ENCODE results near the gene ETFB. TPM values are rescaled to one million over a fixed set of nuclear protein-coding genes. Genes with fewer than 3 reads are reported as not detected.
A peak's percentile ranks its signal among the peaks of the same experiment; 100 is the strongest.

ETFB gene
- total RNA-seq, 2 experiments from 2014 or later: 190 to 193 TPM

GRCh38 chr19:51394050-51394836 is 28.1 kb upstream of the ETFB start:
- Mint-ChIP-seq H3K4me1 (ENCODE audit: low read depth) (peaks cover 29% of the 10 kb centered on the region), H3K4me3 (peak overlapping the region; percentile 84), H3K27ac (peak overlapping the region; percentile 92), H3K36me3 (peaks cover 9% of the 10 kb centered on the region), H3K27me3 (peaks cover 2% of the 10 kb centered on the region), H3K9me3 (no peaks in the 10 kb centered on the region)
- peak; percentile 98 for DNase-seq
- POLR2A ChIA-PET: interaction anchor here (0.9 to 4.1 kb wide), 11 partner anchors 13 to 309 kb away, joined by 3 to 27 read pairs (median 5); partner anchors contain the start of genes CLDND2, ETFB, NKG7 and SIGLEC10
- intact Hi-C loops (cut with micrococcal nuclease): loop anchor here (1.0 to 10.0 kb wide), 8 partner anchors 21 to 280 kb away; no protein-coding TSS in a partner anchor
- CTCF ChIA-PET: interaction anchor here (0.7 to 7.7 kb wide), 15 partner anchors 13 to 263 kb away, joined by 3 to 54 read pairs (median 4); partner anchors contain the start of genes NKG7 and VSIG10L

- Mint-ChIP-seq H3K4me1 (ENCODE audit: low read depth) (peaks cover 26% of the 10 kb centered on the region), H3K27ac (peak overlapping the region; percentile 75), H3K9me3 (no peaks in the 10 kb centered on the region), H3K4me3 (peak overlapping the region; percentile 17), H3K27me3 (peaks cover 2% of the 10 kb centered on the region), H3K36me3 (peaks cover 9% of the 10 kb centered on the region)
- no peak for DNase-seq
- POLR2A ChIA-PET: interaction anchor here (4.1 kb wide), 1 partner anchor 25 kb away, joined by 22 read pairs; the partner anchor contains the start of gene CLDND2
- CTCF ChIA-PET: interaction anchor here (2.9 to 3.9 kb wide), 2 partner anchors 15 to 25 kb away, joined by 12 read pairs; no protein-coding TSS in a partner anchor
- intact Hi-C loops (cut with micrococcal nuclease): loop anchor here (10.0 kb wide), 1 partner anchor 202 kb away; no protein-coding TSS in a partner anchor
Observed at GRCh38 chr19:51392701-51393100, 26.5 kb upstream of the ETFB start.

GRCh38 chr19:51391073-51391611 is 25.0 kb upstream of the ETFB start:
- intact Hi-C loops (cut with micrococcal nuclease): loop anchor here (10.0 kb wide), 1 partner anchor 204 kb away; no protein-coding TSS in a partner anchor
- Mint-ChIP-seq H3K4me1 (ENCODE audit: low read depth) (peaks cover 23% of the 10 kb centered on the region), H3K27ac (no peak overlapping the region), H3K27me3 (peaks cover 2% of the 10 kb centered on the region), H3K4me3 (no peak overlapping the region), H3K36me3 (peaks cover 9% of the 10 kb centered on the region), H3K9me3 (no peaks in the 10 kb centered on the region)
- no peak for DNase-seq
- CTCF ChIA-PET: no interaction called here
- POLR2A ChIA-PET: no interaction called here

GRCh38 chr19:51389143-51389542 is 23.0 kb upstream of the ETFB start:
- intact Hi-C loops (cut with micrococcal nuclease): no loop called here
- Mint-ChIP-seq H3K4me3 (no peak overlapping the region), H3K27me3 (peaks cover 2% of the 10 kb centered on the region), H3K4me1 (ENCODE audit: low read depth) (peaks cover 16% of the 10 kb centered on the region), H3K36me3 (no peaks in the 10 kb centered on the region), H3K27ac (no peak overlapping the region), H3K9me3 (no peaks in the 10 kb centered on the region)
- no peak for DNase-seq
- ChIA-PET CTCF (no interaction called here), POLR2A (interaction anchor here (0.6 kb wide), 1 partner anchor 22 kb away, joined by 3 read pairs; no protein-coding TSS in a partner anchor)

GRCh38 chr19:51387924-51388389 is 21.8 kb upstream of the ETFB start, which contains the start of gene LIM2:
TSS of gene LIM2 (minus strand) at chr19:51387974. CDS start at chr19:51387443, 531 bp downstream.
- intact Hi-C loops (cut with micrococcal nuclease): no loop called here
- Mint-ChIP-seq H3K27ac (no peak within 1 kb of the TSS), H3K4me3 (no peak within 1 kb of the TSS), H3K9me3 (no peaks in the 10 kb centered on the region), H3K27me3 (peaks cover 2% of the 10 kb centered on the region), H3K36me3 (no peaks in the 10 kb centered on the region), H3K4me1 (ENCODE audit: low read depth) (peaks cover 9% of the 10 kb centered on the region)
- ChIA-PET POLR2A (no interaction called here), CTCF (interaction anchor here (0.6 kb wide), 1 partner anchor 34 kb away, joined by 3 read pairs; no protein-coding TSS in a partner anchor)
- DNase-seq: peak; percentile 35

GRCh38 chr19:51386882-51387520 is 20.8 kb upstream of the ETFB start:
- no peaks in the 10 kb centered on the region for H3K9me3 Mint-ChIP-seq
- H3K36me3 Mint-ChIP-seq: no peaks in the 10 kb centered on the region
- POLR2A ChIA-PET: no interaction called here
- H3K4me1 Mint-ChIP-seq (ENCODE audit: low read depth): peaks cover 4% of the 10 kb centered on the region
- H3K27ac Mint-ChIP-seq: no peak overlapping the region
- peaks cover 2% of the 10 kb centered on the region for H3K27me3 Mint-ChIP-seq
- DNase-seq: no peak
- intact Hi-C loops (cut with micrococcal nuclease): no loop called here
- H3K4me3 Mint-ChIP-seq: no peak overlapping the region
- CTCF ChIA-PET: interaction anchor here (0.6 kb wide), 1 partner anchor 35 kb away, joined by 3 read pairs; no protein-coding TSS in a partner anchor

- POLR2A ChIA-PET: interaction anchor here (1.2 kb wide), 1 partner anchor 11 kb away, joined by 4 read pairs; no protein-coding TSS in a partner anchor
- intact Hi-C loops (cut with micrococcal nuclease): no loop called here
Observed at GRCh38 chr19:51382004-51382403, 15.8 kb upstream of the ETFB start.

GRCh38 chr19:51380379-51380778 is 14.2 kb upstream of the ETFB start:
- Mint-ChIP-seq H3K27ac (no peak overlapping the region), H3K4me1 (ENCODE audit: low read depth) (peaks cover 23% of the 10 kb centered on the region), H3K36me3 (no peaks in the 10 kb centered on the region), H3K4me3 (no peak overlapping the region), H3K27me3 (no peaks in the 10 kb centered on the region), H3K9me3 (peaks cover 10% of the 10 kb centered on the region)
- DNase-seq: no peak
- intact Hi-C loops (cut with micrococcal nuclease): no loop called here
- POLR2A ChIA-PET: no interaction called here
- CTCF ChIA-PET: interaction anchor here (0.9 to 1.1 kb wide), 2 partner anchors 27 to 39 kb away, joined by 3 read pairs; partner anchors contain the start of gene VSIG10L

More at GRCh38 chr19:51382004-51382403, 15.8 kb upstream of the ETFB start:
- Mint-ChIP-seq H3K27ac (no peak overlapping the region), H3K36me3 (no peaks in the 10 kb centered on the region), H3K4me3 (no peak overlapping the region), H3K27me3 (no peaks in the 10 kb centered on the region), H3K9me3 (peaks cover 10% of the 10 kb centered on the region), H3K4me1 (ENCODE audit: low read depth) (peaks cover 8% of the 10 kb centered on the region)
- no peak for DNase-seq
- CTCF ChIA-PET: interaction anchor here (0.8 to 1.3 kb wide), 2 partner anchors 10 to 12 kb away, joined by 3 to 5 read pairs; partner anchors contain the start of gene NKG7

GRCh38 chr19:51377422-51377821 is 11.2 kb upstream of the ETFB start:
- intact Hi-C loops (cut with micrococcal nuclease): no loop called here
- Mint-ChIP-seq H3K27me3 (no peaks in the 10 kb centered on the region), H3K4me1 (ENCODE audit: low read depth) (peaks cover 50% of the 10 kb centered on the region), H3K9me3 (peaks cover 10% of the 10 kb centered on the region), H3K36me3 (no peaks in the 10 kb centered on the region), H3K27ac (no peak overlapping the region), H3K4me3 (no peak overlapping the region)
- ChIA-PET POLR2A (interaction anchor here (1.1 kb wide), 1 partner anchor 12 kb away, joined by 3 read pairs; no protein-coding TSS in a partner anchor), CTCF (interaction anchor here (1.3 kb wide), 1 partner anchor 284 kb away, joined by 3 read pairs; no protein-coding TSS in a partner anchor)
- DNase-seq: no peak

GRCh38 chr19:51375504-51376221 is 9.5 kb upstream of the ETFB start:
- H3K9me3 Mint-ChIP-seq: peaks cover under 1% of the 10 kb centered on the region
- H3K36me3 Mint-ChIP-seq: peaks cover 6% of the 10 kb centered on the region
- H3K4me3 Mint-ChIP-seq: peak overlapping the region; percentile 43
- POLR2A ChIA-PET: interaction anchor here (0.6 kb wide), 1 partner anchor 20 kb away, joined by 3 read pairs; no protein-coding TSS in a partner anchor
- peak; percentile 77 for DNase-seq
- CTCF ChIA-PET: interaction anchor here (1.0 to 1.3 kb wide), 2 partner anchors 13 to 37 kb away, joined by 3 to 4 read pairs; no protein-coding TSS in a partner anchor
- intact Hi-C loops (cut with micrococcal nuclease): no loop called here
- no peaks in the 10 kb centered on the region for H3K27me3 Mint-ChIP-seq
- H3K27ac Mint-ChIP-seq: peak overlapping the region; percentile 73
- peaks cover 62% of the 10 kb centered on the region for H3K4me1 Mint-ChIP-seq (ENCODE audit: low read depth)
